PC-3 (cell line): ENCODE results near the gene SLCO2B1.

Source experiments
- EZH2phosphoT487 ChIP-seq: fragments of 300-600 bp; sonication (generic); IDR thresholded peaks from 2 replicates; pipeline ENCODE4 v1.6.1; 2018; ENCODE audit warnings: mild to moderate bottlenecking, antibody characterized with exemption, low read length, borderline replicate concordance
- TF ChIP-seq, protein P1 (sequence below): fragments of 300-600 bp; sonication (generic); conservative IDR thresholded peaks from 2 replicates; pipeline ENCODE4 v1.5.1; 2017; ENCODE audit warnings: antibody characterized with exemption, low read depth, mild to moderate bottlenecking, low read length

- TF ChIP-seq, protein P1, sequence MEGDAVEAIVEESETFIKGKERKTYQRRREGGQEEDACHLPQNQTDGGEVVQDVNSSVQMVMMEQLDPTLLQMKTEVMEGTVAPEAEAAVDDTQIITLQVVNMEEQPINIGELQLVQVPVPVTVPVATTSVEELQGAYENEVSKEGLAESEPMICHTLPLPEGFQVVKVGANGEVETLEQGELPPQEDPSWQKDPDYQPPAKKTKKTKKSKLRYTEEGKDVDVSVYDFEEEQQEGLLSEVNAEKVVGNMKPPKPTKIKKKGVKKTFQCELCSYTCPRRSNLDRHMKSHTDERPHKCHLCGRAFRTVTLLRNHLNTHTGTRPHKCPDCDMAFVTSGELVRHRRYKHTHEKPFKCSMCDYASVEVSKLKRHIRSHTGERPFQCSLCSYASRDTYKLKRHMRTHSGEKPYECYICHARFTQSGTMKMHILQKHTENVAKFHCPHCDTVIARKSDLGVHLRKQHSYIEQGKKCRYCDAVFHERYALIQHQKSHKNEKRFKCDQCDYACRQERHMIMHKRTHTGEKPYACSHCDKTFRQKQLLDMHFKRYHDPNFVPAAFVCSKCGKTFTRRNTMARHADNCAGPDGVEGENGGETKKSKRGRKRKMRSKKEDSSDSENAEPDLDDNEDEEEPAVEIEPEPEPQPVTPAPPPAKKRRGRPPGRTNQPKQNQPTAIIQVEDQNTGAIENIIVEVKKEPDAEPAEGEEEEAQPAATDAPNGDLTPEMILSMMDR: no peak
- TF ChIP-seq EZH2phosphoT487: no peak
These were observed 7.8 kb downstream of the SLCO2B1 start for GRCh38 chr11:75158696-75159150.
